Measurements from ENCODE around the gene OR6B2. TPM values are rescaled to one million over a fixed set of nuclear protein-coding genes. Genes with fewer than 3 reads are reported as not detected.

Gene OR6B2
- total RNA-seq, 1 experiment from 2014 or later, result not detected

Other genes with a start within 250 kb of the OR6B2 start
- 99.4 and 104 TPM in 2 replicates for gene NDUFA10, start 5.1 kb downstream of the OR6B2 start, total RNA-seq (2014; rRNA removed; shearing (Covaris generic))
- not detected in 2 replicates for gene OR6B3, start 23.1 kb upstream of the OR6B2 start, total RNA-seq (2014; rRNA removed; shearing (Covaris generic))
- gene COPS9, start 105.9 kb upstream of the OR6B2 start, total RNA-seq (2014; rRNA removed; shearing (Covaris generic)), result 160 and 169 TPM in 2 replicates
- gene OTOS, start 110.2 kb upstream of the OR6B2 start, total RNA-seq (2014; rRNA removed; shearing (Covaris generic)), result 0.34 TPM in 1 of 2 replicates, not detected in the other

Measured in Daoy (cell line).